IMR-90 (cell line): ENCODE measurements around the gene PLA2G15. TPM values are rescaled to one million over a fixed set of nuclear protein-coding genes. Genes with fewer than 3 reads are reported as not detected.

Experiments used
- ATAC-seq: fragments of 200-7000 bp; cut with Tn5 transposase; 2 replicates; pipeline ENCODE4 v1.9.1; 2020; ENCODE audit warnings: low read depth, mild to moderate bottlenecking, moderate library complexity
- BruUV-seq: library from RNA; stranded (reverse); fragments of 400-500 nt; replicated peaks from 2 replicates; lab custom pipeline; 2021; lab: Mats Ljungman, UMichigan
- CTCF ChIA-PET: fragments of 300-600 bp; formaldehyde crosslinking; extraction: SDS; loops from one replicate; lab custom pipeline; 2021; ENCODE audit warnings: antibody characterized with exemption; lab: Yijun Ruan, JAX
- POLR2A ChIA-PET: fragments of 300-600 bp; sonication (Branson Sonifier 250); formaldehyde crosslinking; loops from one replicate; lab custom pipeline; 2022; ENCODE audit warnings: antibody characterized with exemption; ENCODE audit not compliant: unreplicated experiment; lab: Charles Lee
- DNase-seq: peaks from one replicate; pipeline ENCODE4 v3.0.0; 2013
- H2AFZ ChIP-seq: replicated peaks from 2 replicates; pipeline ENCODE3; 2013; ENCODE audit warnings: low read length, mild to moderate bottlenecking; ENCODE audit not compliant: poor library complexity
- H2AK5ac ChIP-seq: 2 replicates; pipeline ENCODE4 v1.6.1; 2013; ENCODE audit warnings: low read depth, low read length, inconsistent platforms
- H2AK9ac ChIP-seq: replicated peaks from 2 replicates; pipeline ENCODE3; 2013; ENCODE audit warnings: mild to moderate bottlenecking, low read depth, low read length, moderate library complexity; ENCODE audit not compliant: poor library complexity
- H2BK120ac ChIP-seq: 2 replicates; pipeline ENCODE4 v1.6.1; 2013; ENCODE audit warnings: low read depth, low read length, inconsistent platforms
- H2BK15ac ChIP-seq: 3 replicates; pipeline ENCODE4 v1.6.1; 2013; ENCODE audit warnings: low read depth, low read length, inconsistent platforms
- H2BK20ac ChIP-seq: 2 replicates; pipeline ENCODE4 v1.6.1; 2013; ENCODE audit warnings: low read depth, mild to moderate bottlenecking, inconsistent platforms, low read length, moderate library complexity
- H2BK5ac ChIP-seq: 2 replicates; pipeline ENCODE4 v1.6.1; 2013; ENCODE audit warnings: mild to moderate bottlenecking, low read depth, low read length, inconsistent platforms; ENCODE audit not compliant: poor library complexity, severe bottlenecking
- H3K14ac ChIP-seq: replicated peaks from 2 replicates; pipeline ENCODE4 v1.6.1; 2013; ENCODE audit warnings: low read depth, low read length, inconsistent platforms
- H3K18ac ChIP-seq: 2 replicates; pipeline ENCODE4 v1.6.1; 2013; ENCODE audit warnings: low read depth, low read length, control low read depth
- H3K23ac ChIP-seq: 2 replicates; pipeline ENCODE4 v1.6.1; 2013; ENCODE audit warnings: low read depth, low read length, inconsistent platforms
- H3K27ac ChIP-seq: 2 replicates; pipeline ENCODE4 v1.5.1; 2013; ENCODE audit warnings: mild to moderate bottlenecking, control low read depth, low read length; ENCODE audit not compliant: insufficient read depth
- H3K27me3 ChIP-seq: 2 replicates; pipeline ENCODE4 v1.6.1; 2013; ENCODE audit warnings: low read length; ENCODE audit not compliant: control insufficient read depth, insufficient read depth
- H3K36me3 ChIP-seq: 2 replicates; pipeline ENCODE4 v1.6.1; 2013; ENCODE audit warnings: low read length, mixed read lengths; ENCODE audit not compliant: control insufficient read depth, insufficient read depth
- H3K4ac ChIP-seq: 2 replicates; pipeline ENCODE4 v1.6.1; 2013; ENCODE audit warnings: low read depth, low read length, inconsistent platforms
- H3K4me1 ChIP-seq: 2 replicates; pipeline ENCODE4 v1.6.1; 2013; ENCODE audit warnings: low read length, mixed read lengths; ENCODE audit not compliant: control insufficient read depth, insufficient read depth
- H3K4me2 ChIP-seq: 2 replicates; pipeline ENCODE4 v1.6.1; 2013; ENCODE audit warnings: low read depth, mild to moderate bottlenecking, control low read depth, low read length, moderate library complexity
- H3K4me3 ChIP-seq: 2 replicates; pipeline ENCODE4 v1.5.1; 2013; ENCODE audit warnings: low read depth, mild to moderate bottlenecking, control low read depth, low read length, moderate library complexity; ENCODE audit not compliant: insufficient read depth
- H3K56ac ChIP-seq: 2 replicates; pipeline ENCODE4 v1.6.1; 2013; ENCODE audit warnings: low read length, inconsistent platforms; ENCODE audit not compliant: insufficient read depth; ENCODE audit errors: extremely low read depth
- H3K79me1 ChIP-seq, 2 experiments: 2 replicates each; pipeline ENCODE4 v1.6.1; 2013; ENCODE audit warnings: low read length in 2 of 2, inconsistent platforms in 1 of 2, low read depth in 1 of 2
- H3K9ac ChIP-seq: 2 replicates; pipeline ENCODE4 v1.6.1; 2013; ENCODE audit warnings: low read depth, low read length, control low read depth
- H3K9me1 ChIP-seq: 2 replicates; pipeline ENCODE4 v1.6.1; 2013; ENCODE audit warnings: low read length, inconsistent platforms; ENCODE audit not compliant: insufficient read depth
- H3K9me3 ChIP-seq: 2 replicates; pipeline ENCODE4 v1.6.1; 2013; ENCODE audit warnings: low read length; ENCODE audit not compliant: control insufficient read depth, insufficient read depth
- H4K20me1 ChIP-seq: 2 replicates; pipeline ENCODE4 v1.6.1; 2013; ENCODE audit warnings: low read length, inconsistent platforms; ENCODE audit not compliant: insufficient read depth
- H4K5ac ChIP-seq: 2 replicates; pipeline ENCODE4 v1.6.1; 2013; ENCODE audit warnings: mild to moderate bottlenecking, low read depth, low read length, control low read depth
- H4K8ac ChIP-seq, 2 experiments: 2 replicates each; pipeline ENCODE4 v1.6.1; 2013; ENCODE audit warnings: low read depth in 2 of 2, low read length in 2 of 2, control low read depth in 1 of 2, inconsistent platforms in 1 of 2
- H4K91ac ChIP-seq: 2 replicates; pipeline ENCODE4 v1.6.1; 2013; ENCODE audit warnings: low read depth, low read length, inconsistent platforms; ENCODE audit not compliant: insufficient read depth
- BHLHE40 ChIP-seq: fragments of 150-350 bp; IDR thresholded peaks from 2 replicates; pipeline ENCODE4 v1.6.1; 2016; ENCODE audit warnings: mild to moderate bottlenecking, low read depth, low read length
- CEBPB ChIP-seq: IDR thresholded peaks from 2 replicates; pipeline ENCODE4 v1.6.1; 2012; ENCODE audit warnings: low read depth, low read length, improper control_type of control experiment
- FOS ChIP-seq: fragments of 150-350 bp; IDR thresholded peaks from 2 replicates; pipeline ENCODE4 v1.6.1; 2016; ENCODE audit warnings: low read depth, low read length
- MAFK ChIP-seq: IDR thresholded peaks from 2 replicates; pipeline ENCODE4 v1.6.1; 2012; ENCODE audit warnings: low read depth, low read length, improper control_type of control experiment
- MAZ ChIP-seq: IDR thresholded peaks from 2 replicates; pipeline ENCODE4 v1.6.1; 2012; ENCODE audit warnings: low read depth, mild to moderate bottlenecking, low read length, improper control_type of control experiment, moderate library complexity, borderline replicate concordance
- MXI1 ChIP-seq: IDR thresholded peaks from 2 replicates; pipeline ENCODE4 v1.6.1; 2012; ENCODE audit warnings: low read depth, mild to moderate bottlenecking, low read length, moderate library complexity, borderline replicate concordance
- NFE2L2 ChIP-seq: fragments of 150-350 bp; IDR thresholded peaks from 2 replicates; pipeline ENCODE4 v1.6.1; 2016; ENCODE audit warnings: low read depth, mild to moderate bottlenecking, low read length
- POLR2A ChIP-seq: IDR thresholded peaks from 2 replicates; pipeline ENCODE4 v1.6.1; 2012; ENCODE audit warnings: mild to moderate bottlenecking, low read depth, low read length
- RAD21 ChIP-seq: IDR thresholded peaks from 2 replicates; pipeline ENCODE4 v1.6.1; 2012; ENCODE audit warnings: low read length, improper control_type of control experiment
- RCOR1 ChIP-seq: IDR thresholded peaks from 2 replicates; pipeline ENCODE4 v1.6.1; 2012; ENCODE audit warnings: mild to moderate bottlenecking, low read length, improper control_type of control experiment; ENCODE audit not compliant: insufficient replicate concordance
- RFX5 ChIP-seq: IDR thresholded peaks from 2 replicates; pipeline ENCODE4 v1.8.0; 2012; ENCODE audit warnings: low read depth, mild to moderate bottlenecking, low read length, moderate library complexity
- SMC3 ChIP-seq: fragments of 150-350 bp; IDR thresholded peaks from 2 replicates; pipeline ENCODE4 v1.6.1; 2016; ENCODE audit warnings: low read depth, mild to moderate bottlenecking, antibody characterized with exemption, low read length, moderate library complexity
- WGBS, 2 experiments: methylation state at CpG; one replicate each; pipeline versions ENCODE4 v1.1.5 to v1.1.7; 2013; ENCODE audit warnings: missing lambda C conversion rate in 2 of 2; ENCODE audit not compliant: insufficient read length in 1 of 2; ENCODE audit errors: extremely low coverage in 2 of 2; 5-methylcytosine and 5-hydroxymethylcytosine counted together
- dilution Hi-C: fragments of 300-500 bp; cut with HindIII; formaldehyde crosslinking; loops from one replicate; pipeline ENCODE4 v1.14.3; 2018; ENCODE audit warnings: low sequenced_read_pairs; ENCODE audit not compliant: unreplicated experiment
- in situ Hi-C: fragments of 300-500 bp; cut with MboI; formaldehyde crosslinking; loops from 3 replicates; pipeline ENCODE4 v1.14.3; 2019; ENCODE audit warnings: low sequenced_read_pairs, inconsistent platforms, mixed read lengths
- intact Hi-C: fragments of 100-400 bp; cut with micrococcal nuclease; formaldehyde crosslinking; loops from 2 replicates; pipeline ENCODE4 v1.10.0; 2022
- polyA plus RNA-seq, 3 experiments: library from polyadenylated mRNA; depleted of rRNA; stranded (reverse); fragments of >200 nt; gene quantifications; 2 replicates each; pipeline ENCODE4 v1.2.3, GENCODE V29; 2012; ENCODE audit warnings: low replicate concordance in 1 of 3
- total RNA-seq: library from RNA; depleted of rRNA; stranded (reverse); fragments of >200 nt; gene quantifications from 2 replicates; pipeline ENCODE4 v1.2.3, GENCODE V29; 2012
- TF ChIP-seq, protein P1 (sequence below): fragments of 150-350 bp; IDR thresholded peaks from 2 replicates; pipeline ENCODE4 v1.6.1; 2016; ENCODE audit warnings: low read depth, mild to moderate bottlenecking, low read length, moderate library complexity, borderline replicate concordance
- TF ChIP-seq, protein P2 (sequence below): conservative IDR thresholded peaks from 2 replicates; pipeline ENCODE4 v1.5.1; 2012; ENCODE audit warnings: mild to moderate bottlenecking, low read depth, low read length, improper control_type of control experiment
- TF ChIP-seq, protein P3 (sequence below): fragments of 150-350 bp; IDR thresholded peaks from 2 replicates; pipeline ENCODE4 v1.6.1; 2017; ENCODE audit warnings: mild to moderate bottlenecking, antibody characterized with exemption, low read length, low read depth

PLA2G15 gene
- total and polyA plus RNA-seq, 2 of the 4 experiments (the other 2 are of a cell fraction): 19.5 to 31.7 TPM

DNA sequence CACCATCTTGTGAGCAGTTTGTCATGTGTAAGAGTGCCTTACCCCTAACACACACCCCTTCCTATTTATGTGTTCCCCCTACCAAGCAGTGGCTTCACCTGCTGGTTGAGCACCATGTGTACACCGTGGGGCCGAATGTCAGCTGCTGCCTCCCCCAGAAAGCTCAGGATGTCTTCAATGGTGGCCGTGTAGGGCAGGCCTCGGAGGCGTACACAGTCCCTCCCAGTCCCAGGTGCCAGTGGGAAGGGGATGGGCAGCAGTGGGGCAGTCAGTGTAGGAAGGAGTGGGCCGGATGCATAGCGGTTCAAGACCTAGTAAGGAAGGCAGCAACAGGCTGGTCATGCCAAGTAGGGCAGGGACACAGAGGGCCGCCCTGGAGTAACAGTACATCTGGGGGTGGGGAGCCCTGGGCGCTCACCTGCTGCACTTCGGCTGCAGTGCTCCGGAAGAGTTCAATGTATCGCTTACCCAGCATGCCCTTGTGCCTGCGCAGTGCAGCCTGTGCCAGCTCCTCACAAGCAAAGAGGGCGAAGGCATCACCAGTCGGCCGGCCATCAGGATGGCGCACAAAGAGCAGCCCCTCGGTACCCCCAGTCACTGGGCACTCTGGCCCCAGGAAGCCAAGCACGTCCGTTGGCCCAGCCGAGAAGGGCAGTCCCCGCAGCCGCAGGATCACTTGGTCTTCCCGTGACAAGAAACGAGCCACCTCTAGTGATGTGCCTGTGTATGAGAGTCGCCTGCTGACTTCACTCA is 13.6 kb upstream of the PLA2G15 start:
- H3K4me1 ChIP-seq: peaks cover 5% of the 10 kb centered on the region
- H3K79me1 ChIP-seq: peaks cover 0 to 7% of the 10 kb centered on the region in 2 experiments; a peak in 1 of 4 replicates
- H3K23ac ChIP-seq: no peak overlapping the region
- H4K5ac ChIP-seq: no peak overlapping the region
- peak overlapping the region; percentile 52 for H2AK9ac ChIP-seq
- in situ Hi-C loops: no loop called here
- no peak overlapping the region for H2BK15ac ChIP-seq
- H3K9ac ChIP-seq: no peak overlapping the region
- H2BK5ac ChIP-seq: no peak overlapping the region
- H4K20me1 ChIP-seq: 0 out of 2 replicates have a peak, but pooled peaks cover 3% of the 10 kb centered on the region
- no TSS peak for BruUV-seq
- no peak overlapping the region for H4K8ac ChIP-seq
- no peak overlapping the region for H2BK120ac ChIP-seq
- no peak overlapping the region for H4K91ac ChIP-seq
- no peak overlapping the region for H3K4ac ChIP-seq
- no peak overlapping the region for H3K4me3 ChIP-seq
- intact Hi-C loops: no loop called here
- H3K14ac ChIP-seq: no peak overlapping the region
- H3K27me3 ChIP-seq: no peaks in the 10 kb centered on the region
- CTCF ChIA-PET: no interaction called here
- no peak overlapping the region for H2AFZ ChIP-seq
- DNase-seq (no peak), ATAC-seq (no peak)
- no peak overlapping the region for H2BK20ac ChIP-seq
- H2AK5ac ChIP-seq: no peak overlapping the region
- no peak overlapping the region for H3K4me2 ChIP-seq
- peaks cover 4% of the 10 kb centered on the region for H3K9me1 ChIP-seq
- no peaks in the 10 kb centered on the region for H3K9me3 ChIP-seq
- peaks cover 6% of the 10 kb centered on the region for H3K36me3 ChIP-seq
- dilution Hi-C loops: no loop called here
- 90% methylated on average over 11 of the region's 26 CpGs; no CpG with 5 or more reads in 1 of the 2 experiments for WGBS, 2 experiments
- H3K27ac ChIP-seq: no peak overlapping the region
- H3K18ac ChIP-seq: no peak overlapping the region
- POLR2A ChIA-PET: no interaction called here
- H3K56ac ChIP-seq: no peak overlapping the region
- no peak for TF ChIP-seq RAD21
- no peak for TF ChIP-seq FOS
- TF ChIP-seq CEBPB: no peak
- no peak for TF ChIP-seq NFE2L2
- TF ChIP-seq POLR2A: no peak
- TF ChIP-seq, protein P1, sequence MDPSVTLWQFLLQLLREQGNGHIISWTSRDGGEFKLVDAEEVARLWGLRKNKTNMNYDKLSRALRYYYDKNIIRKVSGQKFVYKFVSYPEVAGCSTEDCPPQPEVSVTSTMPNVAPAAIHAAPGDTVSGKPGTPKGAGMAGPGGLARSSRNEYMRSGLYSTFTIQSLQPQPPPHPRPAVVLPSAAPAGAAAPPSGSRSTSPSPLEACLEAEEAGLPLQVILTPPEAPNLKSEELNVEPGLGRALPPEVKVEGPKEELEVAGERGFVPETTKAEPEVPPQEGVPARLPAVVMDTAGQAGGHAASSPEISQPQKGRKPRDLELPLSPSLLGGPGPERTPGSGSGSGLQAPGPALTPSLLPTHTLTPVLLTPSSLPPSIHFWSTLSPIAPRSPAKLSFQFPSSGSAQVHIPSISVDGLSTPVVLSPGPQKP: no peak
- TF ChIP-seq SMC3: no peak
- TF ChIP-seq MAZ: no peak
- no peak for TF ChIP-seq RCOR1
- TF ChIP-seq, protein P2, sequence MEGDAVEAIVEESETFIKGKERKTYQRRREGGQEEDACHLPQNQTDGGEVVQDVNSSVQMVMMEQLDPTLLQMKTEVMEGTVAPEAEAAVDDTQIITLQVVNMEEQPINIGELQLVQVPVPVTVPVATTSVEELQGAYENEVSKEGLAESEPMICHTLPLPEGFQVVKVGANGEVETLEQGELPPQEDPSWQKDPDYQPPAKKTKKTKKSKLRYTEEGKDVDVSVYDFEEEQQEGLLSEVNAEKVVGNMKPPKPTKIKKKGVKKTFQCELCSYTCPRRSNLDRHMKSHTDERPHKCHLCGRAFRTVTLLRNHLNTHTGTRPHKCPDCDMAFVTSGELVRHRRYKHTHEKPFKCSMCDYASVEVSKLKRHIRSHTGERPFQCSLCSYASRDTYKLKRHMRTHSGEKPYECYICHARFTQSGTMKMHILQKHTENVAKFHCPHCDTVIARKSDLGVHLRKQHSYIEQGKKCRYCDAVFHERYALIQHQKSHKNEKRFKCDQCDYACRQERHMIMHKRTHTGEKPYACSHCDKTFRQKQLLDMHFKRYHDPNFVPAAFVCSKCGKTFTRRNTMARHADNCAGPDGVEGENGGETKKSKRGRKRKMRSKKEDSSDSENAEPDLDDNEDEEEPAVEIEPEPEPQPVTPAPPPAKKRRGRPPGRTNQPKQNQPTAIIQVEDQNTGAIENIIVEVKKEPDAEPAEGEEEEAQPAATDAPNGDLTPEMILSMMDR: no peak
- TF ChIP-seq, protein P3, sequence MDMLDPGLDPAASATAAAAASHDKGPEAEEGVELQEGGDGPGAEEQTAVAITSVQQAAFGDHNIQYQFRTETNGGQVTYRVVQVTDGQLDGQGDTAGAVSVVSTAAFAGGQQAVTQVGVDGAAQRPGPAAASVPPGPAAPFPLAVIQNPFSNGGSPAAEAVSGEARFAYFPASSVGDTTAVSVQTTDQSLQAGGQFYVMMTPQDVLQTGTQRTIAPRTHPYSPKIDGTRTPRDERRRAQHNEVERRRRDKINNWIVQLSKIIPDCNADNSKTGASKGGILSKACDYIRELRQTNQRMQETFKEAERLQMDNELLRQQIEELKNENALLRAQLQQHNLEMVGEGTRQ: no peak
- no peak for TF ChIP-seq BHLHE40
- TF ChIP-seq MAFK: no peak
- TF ChIP-seq RFX5: no peak
- no peak for TF ChIP-seq MXI1
